ENCODE results near the gene ERCC6. TPM values are rescaled to one million over a fixed set of nuclear protein-coding genes. Genes with fewer than 3 reads are reported as not detected.

ERCC6 gene
- total RNA-seq, 4 donors from 2014 or later, result 17.9 to 33.0 (median 26.5) TPM

DNA sequence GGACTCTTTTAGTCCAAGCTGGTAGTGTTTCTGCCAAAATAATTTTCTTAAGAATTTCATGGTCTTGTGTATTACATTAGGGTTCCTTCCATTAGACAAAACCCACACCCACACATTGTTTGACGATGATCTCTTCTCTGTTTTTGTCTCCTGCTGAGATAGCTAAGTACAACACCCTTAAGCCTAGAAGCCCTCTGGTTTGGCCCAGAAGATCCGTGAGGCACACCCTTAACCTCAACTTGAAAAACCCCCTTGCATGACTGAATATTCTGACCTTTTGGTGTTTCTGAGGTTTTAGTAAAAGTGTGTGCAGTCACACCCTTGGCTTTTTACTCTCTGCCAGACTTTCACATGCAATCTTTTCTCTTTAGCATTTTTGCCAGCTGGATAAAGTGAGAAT lies 29.3 kb upstream of the ERCC6 start:
- Histone ChIP-seq H3K4me1 (no peaks in the 10 kb centered on the region), H3K27ac (no peak overlapping the region), H3K36me3 (no peaks in the 10 kb centered on the region), H3K27me3 (no peaks in the 10 kb centered on the region), H3K9me3 (no peaks in the 10 kb centered on the region), H3K4me3 (no peak overlapping the region)
- TF ChIP-seq, protein P1, sequence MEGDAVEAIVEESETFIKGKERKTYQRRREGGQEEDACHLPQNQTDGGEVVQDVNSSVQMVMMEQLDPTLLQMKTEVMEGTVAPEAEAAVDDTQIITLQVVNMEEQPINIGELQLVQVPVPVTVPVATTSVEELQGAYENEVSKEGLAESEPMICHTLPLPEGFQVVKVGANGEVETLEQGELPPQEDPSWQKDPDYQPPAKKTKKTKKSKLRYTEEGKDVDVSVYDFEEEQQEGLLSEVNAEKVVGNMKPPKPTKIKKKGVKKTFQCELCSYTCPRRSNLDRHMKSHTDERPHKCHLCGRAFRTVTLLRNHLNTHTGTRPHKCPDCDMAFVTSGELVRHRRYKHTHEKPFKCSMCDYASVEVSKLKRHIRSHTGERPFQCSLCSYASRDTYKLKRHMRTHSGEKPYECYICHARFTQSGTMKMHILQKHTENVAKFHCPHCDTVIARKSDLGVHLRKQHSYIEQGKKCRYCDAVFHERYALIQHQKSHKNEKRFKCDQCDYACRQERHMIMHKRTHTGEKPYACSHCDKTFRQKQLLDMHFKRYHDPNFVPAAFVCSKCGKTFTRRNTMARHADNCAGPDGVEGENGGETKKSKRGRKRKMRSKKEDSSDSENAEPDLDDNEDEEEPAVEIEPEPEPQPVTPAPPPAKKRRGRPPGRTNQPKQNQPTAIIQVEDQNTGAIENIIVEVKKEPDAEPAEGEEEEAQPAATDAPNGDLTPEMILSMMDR (IDR thresholded peaks at IDR 0.05), result no peak
- no peak for TF ChIP-seq POLR2A (IDR thresholded peaks at IDR 0.05)
- no peak for DNase-seq

DNA sequence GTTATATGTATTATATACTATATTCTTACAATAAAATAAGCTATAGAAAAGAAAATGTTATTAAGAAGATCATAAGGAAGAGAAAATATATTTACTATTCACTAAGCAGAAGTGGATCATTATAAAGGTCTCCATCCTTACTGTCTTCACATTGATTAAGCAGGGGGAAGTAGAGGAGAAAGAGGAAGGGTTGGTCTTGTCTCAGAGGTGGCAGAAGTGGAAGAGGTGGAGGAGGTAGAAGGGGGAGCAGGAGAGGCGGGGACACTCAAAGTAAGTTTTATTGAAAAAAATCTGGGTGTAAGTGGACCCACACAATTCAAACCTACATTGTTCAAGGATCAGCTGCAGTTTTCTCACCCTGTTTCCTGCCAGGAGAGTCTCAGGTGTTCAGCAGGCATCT lies 28.9 kb upstream of the ERCC6 start:
- TF ChIP-seq POLR2A (IDR thresholded peaks at IDR 0.05), result no peak
- TF ChIP-seq, protein P1 (IDR thresholded peaks at IDR 0.05), result no peak
- H3K36me3 ChIP-seq, result no peaks in the 10 kb centered on the region
- no peaks in the 10 kb centered on the region for H3K4me1 ChIP-seq
- DNase-seq, result no peak
- no peak overlapping the region for H3K4me3 ChIP-seq
- H3K9me3 ChIP-seq, result no peaks in the 10 kb centered on the region
- no peaks in the 10 kb centered on the region for H3K27me3 ChIP-seq
- no peak overlapping the region for H3K27ac ChIP-seq

- no peaks in the 10 kb centered on the region for H3K27me3 ChIP-seq
- no peak overlapping the region for H3K27ac ChIP-seq
- H3K36me3 ChIP-seq, result no peaks in the 10 kb centered on the region
- no peak for TF ChIP-seq POLR2A (IDR thresholded peaks at IDR 0.05)
- TF ChIP-seq, protein P1 (IDR thresholded peaks at IDR 0.05), result no peak
- H3K4me3 ChIP-seq, result no peak overlapping the region
- H3K9me3 ChIP-seq, result no peaks in the 10 kb centered on the region
- no peaks in the 10 kb centered on the region for H3K4me1 ChIP-seq
- DNase-seq, result no peak
Measured at GRCh38 chr10:49564461-49565009, 25.6 kb upstream of the ERCC6 start.

DNA sequence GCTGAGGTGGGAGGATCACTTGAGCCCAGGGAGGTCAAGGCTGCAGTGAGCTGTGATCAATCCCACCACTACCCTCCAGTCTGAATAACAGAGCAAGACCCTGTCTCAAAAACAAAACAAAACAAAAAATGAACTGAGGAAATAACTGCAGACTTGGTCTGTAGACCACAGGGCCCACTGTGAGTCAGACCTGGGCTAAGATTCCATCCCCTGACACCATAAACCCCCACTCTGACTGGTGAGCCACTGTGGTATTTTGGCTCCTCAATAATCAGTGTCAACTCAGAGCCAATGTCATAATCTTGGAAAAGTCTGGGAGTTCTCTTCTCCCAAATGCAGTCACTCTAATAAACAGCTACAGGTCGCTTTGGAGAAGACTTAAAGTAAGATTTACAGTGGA lies 24.0 kb upstream of the ERCC6 start:
- Histone ChIP-seq H3K36me3 (no peaks in the 10 kb centered on the region), H3K27me3 (no peaks in the 10 kb centered on the region), H3K4me1 (no peaks in the 10 kb centered on the region), H3K4me3 (no peak overlapping the region), H3K27ac (no peak overlapping the region), H3K9me3 (no peaks in the 10 kb centered on the region)
- TF ChIP-seq, protein P1 (IDR thresholded peaks at IDR 0.05), result no peak
- TF ChIP-seq POLR2A (IDR thresholded peaks at IDR 0.05), result no peak
- DNase-seq, result no peak

GRCh38 chr10:49560526-49560925 lies 21.6 kb upstream of the ERCC6 start:
- H3K4me1 ChIP-seq, result no peaks in the 10 kb centered on the region
- H3K4me3 ChIP-seq, result no peak overlapping the region
- no peaks in the 10 kb centered on the region for H3K27me3 ChIP-seq
- no peak overlapping the region for H3K27ac ChIP-seq
- H3K9me3 ChIP-seq, result peaks cover 0 to 4% (median 0%) of the 10 kb centered on the region in 4 donors
- no peaks in the 10 kb centered on the region for H3K36me3 ChIP-seq
- DNase-seq, result no peak
- TF ChIP-seq POLR2A (IDR thresholded peaks at IDR 0.05), result no peak
- TF ChIP-seq, protein P1 (IDR thresholded peaks at IDR 0.05), result no peak

DNA sequence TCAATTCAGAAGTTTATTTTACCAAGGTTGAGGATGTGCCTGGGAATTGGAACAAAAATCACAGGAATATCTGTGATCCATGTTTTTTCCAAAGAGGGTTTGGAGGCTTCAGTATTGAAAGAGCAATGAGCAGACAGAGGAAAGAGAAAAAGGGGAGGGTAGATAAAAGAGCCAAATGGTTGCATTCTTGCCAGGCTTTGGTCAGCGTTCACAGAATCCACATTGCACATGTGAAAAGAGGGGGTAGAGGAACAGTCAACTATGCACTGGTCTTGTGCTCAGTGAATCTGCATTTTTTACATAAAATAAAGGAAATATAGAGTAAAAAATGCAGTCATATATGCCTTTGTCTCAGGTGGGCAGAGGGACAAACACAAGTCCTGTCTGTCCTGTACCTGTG lies 20.6 kb upstream of the ERCC6 start:
- Histone ChIP-seq H3K4me3 (no peak overlapping the region), H3K27me3 (no peaks in the 10 kb centered on the region), H3K9me3 (peaks cover 0 to 6% (median 0%) of the 10 kb centered on the region in 4 donors), H3K27ac (no peak overlapping the region), H3K4me1 (no peaks in the 10 kb centered on the region), H3K36me3 (no peaks in the 10 kb centered on the region)
- TF ChIP-seq POLR2A (IDR thresholded peaks at IDR 0.05), result no peak
- TF ChIP-seq, protein P1 (IDR thresholded peaks at IDR 0.05), result no peak
- DNase-seq, result no peak

All from Peyer's patch (tissue), 4 donors.